Measurements from ENCODE around the gene KRTAP10-6.

GRCh38 chr21:44602463-44602850, 10.2 kb upstream of the KRTAP10-6 start:
- TF ChIP-seq CTCF (IDR thresholded peaks at IDR 0.05) (no peak), POLR2A (IDR thresholded peaks at IDR 0.05) (no peak)

Data from testis (tissue), 2 donors.